OCI-LY3 (cell line): ENCODE data around the gene ZNF780B.

Experiments used
- H2AFZ ChIP-seq: fragments of 200-600, 300-600 bp; shearing (Covaris generic); 2 replicates; pipeline ENCODE4 v1.6.0; 2014; ENCODE audit warnings: antibody characterized with exemption, low read depth, low read length
- H3K27ac ChIP-seq: fragments of 200-600, 300-600 bp; sonication (generic); 2 replicates; pipeline ENCODE4 v1.5.1; 2014; ENCODE audit warnings: mild to moderate bottlenecking, low read length, moderate library complexity, mixed read lengths
- H3K27me3 ChIP-seq: fragments of 200-600, 300-600 bp; sonication (generic); 2 replicates; pipeline ENCODE4 v1.6.1; 2014; ENCODE audit warnings: low read depth, low read length, mixed read lengths
- H3K36me3 ChIP-seq: fragments of 200-600, 300-600 bp; sonication (generic); replicated peaks from 2 replicates; pipeline ENCODE3; 2014; ENCODE audit warnings: low read depth, low read length, mixed read lengths
- H3K4me1 ChIP-seq: fragments of 300-600, 200-600 bp; sonication (generic); 2 replicates; pipeline ENCODE4 v1.6.1; 2014; ENCODE audit warnings: low read length, mixed read lengths
- H3K4me2 ChIP-seq: fragments of 200-600, 300-600 bp; sonication (generic); 2 replicates; pipeline ENCODE4 v1.6.1; 2014; ENCODE audit warnings: low read length, mixed read lengths
- H3K4me3 ChIP-seq: fragments of 300-600, 200-600 bp; sonication (generic); 2 replicates; pipeline ENCODE4 v1.5.1; 2014; ENCODE audit warnings: antibody characterized with exemption, mild to moderate bottlenecking, low read length, moderate library complexity
- H3K79me2 ChIP-seq: fragments of 300-600, 200-600 bp; shearing (Covaris generic); 2 replicates; pipeline ENCODE4 v1.6.1; 2014; ENCODE audit warnings: mild to moderate bottlenecking, low read length, mixed read lengths
- H3K9ac ChIP-seq: fragments of 300-600, 200-600 bp; shearing (Covaris generic); 2 replicates; pipeline ENCODE4 v1.6.0; 2014; ENCODE audit warnings: mild to moderate bottlenecking, low read length, moderate library complexity
- H3K9me3 ChIP-seq: fragments of 200-600, 300-600 bp; shearing (Covaris generic); 2 replicates; pipeline ENCODE4 v1.6.1; 2014; ENCODE audit warnings: low read length, mixed read lengths; ENCODE audit not compliant: insufficient read depth
- H4K20me1 ChIP-seq: fragments of 200-600, 300-600 bp; sonication (generic); 2 replicates; pipeline ENCODE4 v1.6.1; 2016; ENCODE audit warnings: low read length, mixed read lengths; ENCODE audit not compliant: insufficient read depth
- EZH2phosphoT487 ChIP-seq: fragments of 200-600 bp; shearing (Covaris generic); IDR thresholded peaks from 2 replicates; pipeline ENCODE4 v1.6.1; 2018; ENCODE audit warnings: antibody characterized with exemption, mixed run types, low read depth
- TF ChIP-seq, protein P1 (sequence below): fragments of 200-600, 300-600 bp; sonication (generic); IDR thresholded peaks from 2 replicates; pipeline ENCODE4 v1.5.1; 2014; ENCODE audit warnings: antibody characterized with exemption, low read length, low read depth

The ZNF780B gene

DNA sequence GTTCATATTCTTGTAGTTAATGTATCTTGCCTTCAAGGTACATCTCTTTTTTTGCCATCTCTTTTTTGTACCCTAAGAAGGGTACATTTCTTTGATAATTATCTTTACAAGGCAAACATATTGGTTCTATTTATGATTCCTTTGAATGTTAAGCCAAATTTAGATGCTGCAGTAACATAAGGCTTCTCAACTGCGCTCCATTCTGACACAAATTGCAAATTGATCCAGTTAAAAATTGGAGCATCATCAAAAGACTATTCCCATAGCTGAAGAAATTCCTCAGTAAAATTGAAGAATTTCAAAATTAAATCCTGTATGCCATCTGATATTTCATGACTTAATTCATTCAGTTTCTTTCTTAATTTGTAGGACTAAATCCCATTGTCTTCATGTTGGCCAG lies 37.4 kb upstream of the ZNF780B start:
- H4K20me1 ChIP-seq = no peaks in the 10 kb centered on the region
- no peaks in the 10 kb centered on the region for H3K9me3 ChIP-seq
- no peak overlapping the region for H3K4me3 ChIP-seq
- H3K79me2 ChIP-seq = peaks cover 18% of the 10 kb centered on the region
- H3K9ac ChIP-seq = no peak overlapping the region
- no peak overlapping the region for H3K27ac ChIP-seq
- H3K4me1 ChIP-seq = peaks cover 12% of the 10 kb centered on the region
- no peak overlapping the region for H2AFZ ChIP-seq
- H3K4me2 ChIP-seq = no peak overlapping the region
- no peak for TF ChIP-seq EZH2phosphoT487
- TF ChIP-seq, protein P1, sequence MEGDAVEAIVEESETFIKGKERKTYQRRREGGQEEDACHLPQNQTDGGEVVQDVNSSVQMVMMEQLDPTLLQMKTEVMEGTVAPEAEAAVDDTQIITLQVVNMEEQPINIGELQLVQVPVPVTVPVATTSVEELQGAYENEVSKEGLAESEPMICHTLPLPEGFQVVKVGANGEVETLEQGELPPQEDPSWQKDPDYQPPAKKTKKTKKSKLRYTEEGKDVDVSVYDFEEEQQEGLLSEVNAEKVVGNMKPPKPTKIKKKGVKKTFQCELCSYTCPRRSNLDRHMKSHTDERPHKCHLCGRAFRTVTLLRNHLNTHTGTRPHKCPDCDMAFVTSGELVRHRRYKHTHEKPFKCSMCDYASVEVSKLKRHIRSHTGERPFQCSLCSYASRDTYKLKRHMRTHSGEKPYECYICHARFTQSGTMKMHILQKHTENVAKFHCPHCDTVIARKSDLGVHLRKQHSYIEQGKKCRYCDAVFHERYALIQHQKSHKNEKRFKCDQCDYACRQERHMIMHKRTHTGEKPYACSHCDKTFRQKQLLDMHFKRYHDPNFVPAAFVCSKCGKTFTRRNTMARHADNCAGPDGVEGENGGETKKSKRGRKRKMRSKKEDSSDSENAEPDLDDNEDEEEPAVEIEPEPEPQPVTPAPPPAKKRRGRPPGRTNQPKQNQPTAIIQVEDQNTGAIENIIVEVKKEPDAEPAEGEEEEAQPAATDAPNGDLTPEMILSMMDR = no peak
- no peaks in the 10 kb centered on the region for H3K27me3 ChIP-seq
- H3K36me3 ChIP-seq = peaks cover 7% of the 10 kb centered on the region

DNA sequence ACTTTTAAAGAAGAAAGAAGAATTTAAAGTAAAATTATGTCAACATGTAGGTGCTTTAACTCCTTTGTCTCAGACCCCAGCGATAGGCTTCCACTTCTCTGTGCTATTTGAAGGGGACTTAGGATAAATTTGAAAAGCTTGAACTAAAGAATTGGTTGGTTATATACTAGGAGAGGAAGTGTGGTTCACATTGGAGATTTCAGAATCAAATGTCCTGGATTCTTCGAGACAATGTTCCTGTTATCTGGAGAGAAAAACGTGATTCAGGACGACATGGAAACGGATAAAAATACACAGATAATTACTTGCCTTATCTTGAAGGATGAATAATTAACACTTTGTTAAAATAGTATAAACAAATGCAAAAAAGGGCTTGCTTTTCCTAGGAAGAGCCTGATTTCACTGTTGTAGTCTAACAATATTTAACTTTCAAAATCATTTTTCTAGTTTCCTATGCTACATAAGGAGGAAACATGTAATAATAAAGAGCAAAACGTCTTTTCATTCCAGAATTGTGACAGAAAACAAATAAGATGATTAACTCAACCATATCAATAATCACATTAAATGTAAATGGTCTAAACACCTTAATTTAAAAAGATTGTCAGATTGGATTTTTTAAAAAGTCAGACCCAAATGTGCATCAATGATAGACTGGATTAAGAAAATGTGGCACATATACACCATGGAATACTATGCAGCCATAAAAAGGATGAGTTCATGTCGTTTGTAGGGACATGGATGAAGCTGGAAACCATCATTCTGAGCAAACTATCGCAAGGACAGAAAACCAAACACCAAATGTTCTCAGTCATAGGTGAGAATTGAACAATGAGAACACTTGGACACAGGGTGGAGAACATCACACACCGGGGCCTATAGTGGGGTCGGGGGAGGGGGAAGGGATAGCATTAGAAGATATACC lies 35.4 kb upstream of the ZNF780B start:
- no peaks in the 10 kb centered on the region for H4K20me1 ChIP-seq
- H3K27ac ChIP-seq = peak overlapping the region; percentile 24
- no peak for TF ChIP-seq EZH2phosphoT487
- TF ChIP-seq, protein P1 = no peak
- peaks cover 12% of the 10 kb centered on the region for H3K4me1 ChIP-seq
- H3K4me3 ChIP-seq = peak overlapping the region; percentile 85
- H3K9me3 ChIP-seq = no peaks in the 10 kb centered on the region
- no peaks in the 10 kb centered on the region for H3K27me3 ChIP-seq
- H2AFZ ChIP-seq = peak overlapping the region; percentile 99
- H3K79me2 ChIP-seq = peaks cover 28% of the 10 kb centered on the region
- peak overlapping the region; percentile 84 for H3K9ac ChIP-seq
- H3K4me2 ChIP-seq = peak overlapping the region; percentile 76
- H3K36me3 ChIP-seq = peaks cover 13% of the 10 kb centered on the region

- no peak for TF ChIP-seq EZH2phosphoT487
- TF ChIP-seq, protein P1 = no peak
- peaks cover 13% of the 10 kb centered on the region for H3K36me3 ChIP-seq
- H3K79me2 ChIP-seq = peaks cover 31% of the 10 kb centered on the region
- H3K9me3 ChIP-seq = no peaks in the 10 kb centered on the region
- peak within 1 kb of the TSS; percentile 84 for H3K9ac ChIP-seq
- peak within 1 kb of the TSS; percentile 76 for H3K4me2 ChIP-seq
- no peaks in the 10 kb centered on the region for H3K27me3 ChIP-seq
- peaks cover 12% of the 10 kb centered on the region for H3K4me1 ChIP-seq
- peak within 1 kb of the TSS; percentile 24 for H3K27ac ChIP-seq
- peak within 1 kb of the TSS; percentile 85 for H3K4me3 ChIP-seq
- H2AFZ ChIP-seq = peak within 1 kb of the TSS; percentile 99
- no peaks in the 10 kb centered on the region for H4K20me1 ChIP-seq
Measured at GRCh38 chr19:40090241-40091204, 34.5 kb upstream of the ZNF780B start, which contains the start of gene ZNF780A. TSS of gene ZNF780A (minus strand) at chr19:40090943. CDS start at chr19:40084753, 6,190 bp downstream.
